Measurements from ENCODE around the gene FKBP1B.
"Not testable (repeated sequence)": the region's sequence is repeated elsewhere in the genome, so short reads cannot be mapped to it uniquely, and the experiment has no call there.

FKBP1B gene

DNA sequence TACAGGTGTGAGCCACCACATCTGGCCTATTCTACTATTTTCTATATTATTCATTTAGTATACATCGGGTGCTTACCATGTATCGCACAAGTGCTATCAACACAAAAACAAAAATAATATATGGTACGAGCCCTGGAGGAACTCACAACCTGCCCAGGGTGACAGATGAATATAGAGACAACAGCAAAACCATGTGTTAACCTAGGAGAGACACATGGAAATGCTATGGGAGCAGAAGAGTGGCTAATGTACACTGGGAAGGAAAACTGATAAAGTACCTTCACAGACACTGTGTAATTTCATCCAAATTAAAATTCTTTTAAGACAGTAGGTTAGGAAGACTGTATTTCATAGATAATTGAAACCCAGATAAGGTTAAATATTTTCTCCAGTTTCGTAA lies 22.7 kb downstream of the FKBP1B start:
- DNase-seq, result no peak

DNA sequence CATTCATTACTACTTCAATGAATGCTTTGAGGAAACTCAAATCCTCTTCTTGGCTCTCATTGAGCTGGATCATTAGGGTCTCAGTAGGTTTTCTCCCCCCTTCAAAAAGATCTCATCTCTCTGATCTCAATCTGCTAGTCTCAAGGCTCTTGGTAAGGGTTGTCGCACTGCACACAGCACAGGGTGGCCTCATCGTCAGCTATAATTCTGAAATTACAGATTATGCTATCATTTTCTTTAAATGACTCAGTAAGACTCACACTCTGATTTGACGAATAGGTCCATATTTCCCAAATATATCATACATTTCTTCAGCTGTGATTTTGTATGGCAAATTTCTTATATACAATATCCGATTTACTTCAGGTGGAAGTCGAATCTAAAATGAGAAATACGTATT lies 24.3 kb downstream of the FKBP1B start:
- DNase-seq, result no peak

DNA sequence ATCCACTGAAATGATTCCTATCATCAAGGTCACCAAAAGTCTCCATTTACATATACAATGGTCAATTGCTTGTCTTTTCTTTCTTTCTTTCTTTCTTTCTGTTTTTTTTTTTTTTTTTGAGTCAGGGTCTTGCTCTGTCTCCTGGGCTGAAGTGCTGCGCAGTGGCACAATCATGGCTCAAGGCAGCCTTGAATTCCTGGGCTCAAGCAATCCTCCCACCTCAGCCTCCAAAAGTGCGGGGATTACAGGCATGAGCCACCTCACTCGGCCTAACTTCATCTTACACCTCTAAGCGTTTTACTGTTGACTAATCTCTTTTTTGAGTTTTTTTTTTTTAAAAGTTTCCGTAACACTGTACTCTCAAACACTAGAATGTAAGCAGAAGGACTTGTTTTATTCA lies 25.7 kb downstream of the FKBP1B start:
- DNase-seq, result no peak

DNA sequence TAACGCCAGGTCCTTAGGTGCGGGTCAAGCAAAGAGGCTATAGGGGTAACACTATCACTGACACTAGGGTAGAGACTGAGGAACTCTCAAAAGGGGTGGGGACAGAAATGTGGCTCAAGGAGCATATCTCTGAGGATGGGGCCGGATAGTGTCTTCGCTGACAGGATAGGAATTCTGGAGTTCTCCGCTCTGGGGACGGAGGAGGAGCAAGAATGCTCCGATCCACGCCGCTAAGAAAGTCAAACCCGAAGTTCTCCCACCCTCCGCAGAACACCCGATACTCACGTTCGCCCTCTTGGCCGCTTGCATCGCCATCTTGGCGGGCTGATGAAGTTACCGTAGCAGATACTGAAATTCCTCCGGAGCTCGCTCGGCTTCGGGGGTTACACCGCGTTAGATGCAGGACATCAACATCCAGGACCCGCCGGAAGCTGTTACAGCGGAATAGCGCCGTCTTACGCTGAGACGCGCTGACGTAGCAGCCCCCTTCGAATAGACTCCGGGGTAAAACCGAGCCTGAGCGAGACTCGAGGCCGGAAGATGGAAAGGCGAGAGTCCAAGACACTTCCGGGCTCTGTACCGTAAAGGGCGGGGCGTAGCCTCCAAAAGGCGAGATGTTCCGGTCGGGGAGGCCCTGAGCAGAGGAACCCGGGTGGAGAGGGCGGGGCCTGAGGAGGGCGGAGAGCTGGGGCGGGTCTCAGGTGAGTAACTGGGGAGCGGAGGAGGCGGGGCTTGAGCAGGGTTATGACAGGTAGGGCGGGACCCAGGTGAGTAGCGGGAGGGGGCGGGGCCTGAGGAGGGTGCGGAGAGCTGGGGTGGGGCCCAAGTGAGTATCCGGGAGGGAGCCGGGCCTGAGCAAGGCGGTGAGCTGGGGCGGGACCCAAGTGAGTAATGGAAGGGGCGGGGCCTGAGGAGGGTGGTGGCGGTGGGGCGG lies 26.6 kb downstream of the FKBP1B start, which contains the start of gene SF3B6:
Gene SF3B6, minus strand, starts transcription at position 412 of the 934 bp plus-strand sequence. Its CDS starts 97 bp downstream, at position 315.
- DNase-seq, result peak; percentile 99

DNA sequence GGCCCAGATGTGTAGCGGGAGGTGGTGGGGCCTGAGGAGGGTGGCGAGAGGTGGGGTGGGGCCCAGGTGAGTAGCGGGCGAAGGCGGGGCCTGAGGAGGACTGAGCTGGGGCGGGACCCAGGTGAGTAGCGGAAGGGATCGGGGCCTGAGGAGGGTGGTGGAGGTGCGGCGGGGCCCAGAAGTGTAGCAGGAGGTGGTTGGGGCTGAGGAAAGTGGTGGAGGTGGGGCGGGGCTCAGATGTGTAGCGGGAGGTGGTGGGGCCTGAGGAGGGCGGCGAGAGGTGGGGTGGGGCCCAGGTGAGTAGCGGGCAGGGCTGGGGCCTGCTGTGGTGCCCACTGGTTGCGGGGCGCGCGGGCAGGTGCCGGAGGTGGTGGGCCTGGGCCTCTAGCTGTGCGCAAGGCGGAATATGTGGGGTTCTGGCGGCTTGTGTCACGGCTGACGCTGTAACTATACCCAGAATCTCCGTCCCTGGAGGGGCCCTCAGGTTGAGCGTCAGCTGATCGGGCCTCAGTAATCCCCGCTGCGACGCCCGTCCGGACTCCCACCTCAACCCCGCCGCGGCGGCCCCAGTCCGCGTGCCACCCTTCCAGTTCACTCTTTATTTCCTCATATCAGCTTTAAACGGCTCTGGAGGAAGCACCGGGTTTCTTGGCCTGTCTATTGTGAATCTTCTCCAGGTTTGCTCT lies 27.5 kb downstream of the FKBP1B start:
- no peak for DNase-seq

DNA sequence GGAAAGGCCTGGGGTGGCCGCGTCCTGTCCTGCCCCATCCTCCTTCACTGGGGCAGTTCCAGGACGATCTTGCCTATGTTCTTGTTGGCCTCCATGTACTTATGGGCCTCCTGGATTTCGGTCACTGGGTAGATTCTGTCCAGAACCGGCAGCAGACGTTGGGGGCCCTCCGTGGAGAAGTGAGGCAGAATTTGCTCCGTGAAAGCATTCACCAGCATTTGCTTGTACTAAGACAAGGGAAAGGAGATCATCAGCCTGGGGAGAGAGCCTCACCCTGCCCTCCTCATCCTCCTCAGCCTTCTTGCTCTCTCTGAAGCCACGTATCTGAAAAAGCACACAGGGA lies 28.0 kb downstream of the FKBP1B start:
- no peak for DNase-seq

DNA sequence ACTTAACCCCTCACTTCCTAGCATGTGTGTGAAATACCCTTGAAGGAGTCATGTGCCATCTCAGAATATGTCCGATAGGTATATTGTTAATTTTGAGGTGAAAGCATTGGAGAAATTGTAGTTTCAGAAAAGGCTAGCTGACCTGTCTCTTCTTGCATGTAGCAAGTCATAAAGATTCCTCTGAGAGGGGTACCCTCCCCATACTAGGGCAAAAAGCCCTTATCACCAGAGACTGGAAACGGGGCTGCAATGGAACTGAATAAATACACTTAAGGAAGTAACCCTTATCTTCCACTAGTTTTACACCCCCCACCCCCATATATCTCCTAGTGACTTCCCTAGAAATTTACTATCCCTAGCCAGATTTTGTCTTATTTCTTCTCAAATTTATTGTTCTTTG lies 28.3 kb downstream of the FKBP1B start:
- DNase-seq, result no peak

DNA sequence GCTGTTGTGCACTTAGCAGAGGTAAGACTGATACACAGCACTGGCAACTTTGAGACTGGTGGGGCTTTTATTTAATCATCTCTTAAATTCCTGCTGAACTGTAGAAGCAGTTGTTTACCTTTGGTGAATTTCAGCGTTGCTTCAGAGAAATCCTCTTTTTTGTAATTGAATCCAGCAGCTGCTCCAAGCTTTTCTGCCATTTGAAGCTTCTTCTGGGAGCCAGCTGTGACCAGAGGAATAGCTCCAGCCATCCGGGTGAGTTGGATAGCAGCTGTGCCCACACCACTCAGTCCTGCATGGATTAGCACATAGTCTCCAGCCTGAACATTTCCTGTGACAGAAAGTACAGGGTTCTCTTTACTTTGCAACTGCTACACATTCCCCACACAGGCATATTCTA lies 31.2 kb downstream of the FKBP1B start:
- no peak for DNase-seq

DNA sequence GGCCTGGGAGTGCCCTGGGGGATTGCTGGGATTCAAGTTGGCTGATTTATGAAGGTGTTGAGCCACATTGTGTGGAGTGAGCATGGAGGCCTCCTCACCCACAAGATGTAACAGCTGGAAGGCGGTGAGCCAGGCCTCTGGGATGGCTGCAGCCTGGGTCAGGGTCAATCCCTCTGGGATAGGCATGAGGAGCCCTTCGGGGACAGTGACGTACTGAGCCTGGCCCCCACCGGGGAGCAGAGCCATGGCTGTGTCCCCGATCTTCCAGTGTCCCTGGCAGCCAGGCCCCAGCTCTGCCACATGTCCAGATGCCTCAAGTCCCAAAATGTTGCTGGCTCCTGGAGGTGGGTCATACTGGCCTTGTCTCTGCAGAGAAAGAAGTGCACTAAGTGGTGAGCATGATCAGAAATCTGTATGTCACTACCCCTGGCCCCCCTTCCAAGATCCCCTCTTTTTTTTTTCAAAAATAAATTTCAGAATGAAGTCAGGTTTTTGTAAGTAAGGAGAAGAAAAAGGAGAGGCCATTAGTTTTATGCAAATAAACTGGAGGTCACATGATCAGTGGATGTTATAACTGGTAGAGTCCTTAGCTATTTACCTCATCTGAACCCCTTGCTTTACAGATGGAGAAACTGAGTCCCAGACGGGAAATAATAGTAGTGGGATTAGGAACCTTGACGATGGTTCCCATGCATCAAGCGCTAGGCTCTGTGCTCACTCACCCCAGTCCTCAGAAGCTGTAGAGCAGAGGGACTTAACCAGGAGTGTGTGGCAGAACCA lies 33.4 kb downstream of the FKBP1B start:
- DNase-seq, result no peak

DNA sequence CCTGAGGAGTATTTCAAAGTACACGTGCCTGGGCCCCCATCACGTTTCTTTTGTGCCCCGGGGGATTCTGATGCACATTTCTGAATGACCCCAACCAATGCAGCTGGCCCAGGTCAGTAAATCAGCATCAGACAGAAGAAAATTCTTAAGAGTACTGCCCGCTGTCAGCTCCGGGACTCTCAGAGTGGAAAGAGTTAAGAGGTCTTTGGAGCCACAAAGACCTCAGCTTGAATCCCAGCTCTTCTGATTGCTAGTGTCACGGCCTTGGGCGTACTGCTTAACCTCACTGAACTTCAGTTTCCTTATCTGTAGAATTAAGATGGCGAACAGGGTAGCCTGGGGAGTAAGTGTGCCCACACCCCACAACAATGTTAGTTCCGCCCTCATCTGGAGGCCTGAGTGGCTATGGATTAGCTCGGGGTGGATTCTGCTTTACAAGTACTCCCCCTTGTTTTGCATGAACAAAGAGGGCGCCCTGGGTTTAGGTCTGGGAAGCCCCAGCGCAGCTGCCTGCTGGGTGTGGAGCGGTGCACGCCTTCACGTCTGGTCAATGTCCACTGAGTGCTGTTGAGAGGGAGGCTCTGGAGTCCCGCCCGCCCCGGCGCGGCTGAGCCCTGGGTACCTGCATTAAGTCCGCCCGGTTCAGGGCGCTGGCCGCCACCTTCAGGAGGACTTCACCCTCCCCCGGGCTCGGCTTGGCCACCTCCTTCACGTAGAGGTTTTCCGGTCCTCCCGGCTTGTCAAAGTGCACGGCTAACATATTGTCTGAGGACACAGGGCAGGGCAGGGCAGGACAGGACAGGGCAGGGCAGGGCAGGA lies 34.2 kb downstream of the FKBP1B start:
- DNase-seq, result no peak

DNA sequence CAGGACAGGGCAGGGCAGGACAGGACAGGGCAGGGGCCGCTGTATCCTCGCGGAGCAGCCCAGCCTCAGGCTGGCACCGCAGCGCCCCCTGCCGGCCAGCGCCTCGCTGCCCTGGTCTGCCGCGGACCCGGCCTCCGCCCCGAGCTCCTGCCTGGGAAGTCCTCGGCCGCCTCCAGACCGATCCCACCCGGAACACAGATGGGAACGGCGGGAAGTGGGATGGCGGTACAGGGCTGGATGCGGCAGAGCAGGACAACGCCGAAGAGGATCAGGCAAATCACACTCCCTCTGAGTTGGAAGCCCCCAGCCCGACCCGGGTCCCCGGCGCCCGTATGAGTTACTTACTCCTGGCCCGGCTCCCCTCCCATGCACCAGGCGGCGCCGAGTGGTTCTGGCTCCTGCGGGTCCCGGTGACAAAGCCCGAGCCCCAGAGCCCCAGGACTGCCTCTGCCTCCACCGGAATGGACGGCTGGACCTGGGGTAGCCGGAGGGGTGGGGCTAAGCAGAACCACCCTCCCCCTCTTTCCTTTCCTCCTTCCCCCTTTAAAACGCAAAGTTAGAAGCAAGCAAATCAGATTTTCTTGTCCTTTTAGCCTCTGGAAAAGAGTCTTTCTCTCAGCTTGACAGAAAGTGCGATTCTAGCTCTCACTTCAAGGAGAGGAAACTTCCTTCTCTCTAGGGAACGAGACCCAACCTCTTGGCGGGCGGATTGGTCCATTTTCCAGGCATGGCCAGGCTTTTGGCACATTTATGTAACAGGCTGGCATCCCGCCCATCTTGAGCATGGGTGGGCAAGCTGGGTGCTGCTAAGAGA lies 35.1 kb downstream of the FKBP1B start, which contains the start of gene TP53I3:
Gene TP53I3, minus strand, starts transcription at position 449 of the 814 bp plus-strand sequence. CDS start 508 bp downstream, outside the sequence.
- peak; percentile 71 for DNase-seq

DNA sequence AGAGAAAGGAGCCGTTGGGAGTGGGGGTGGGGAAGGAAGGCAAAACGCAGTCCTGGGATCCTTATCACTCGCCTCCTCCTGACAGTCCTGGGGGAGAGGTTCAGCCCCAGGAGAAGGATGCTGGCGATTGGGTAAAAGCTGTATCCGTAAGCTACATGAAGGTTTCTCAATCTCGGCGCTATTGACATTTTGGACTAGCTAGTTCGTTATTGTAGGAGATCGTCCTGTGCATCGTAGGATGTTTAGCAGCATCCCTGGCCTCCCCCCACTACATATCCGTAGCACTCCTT lies 35.6 kb downstream of the FKBP1B start:
- DNase-seq, result no peak

DNA sequence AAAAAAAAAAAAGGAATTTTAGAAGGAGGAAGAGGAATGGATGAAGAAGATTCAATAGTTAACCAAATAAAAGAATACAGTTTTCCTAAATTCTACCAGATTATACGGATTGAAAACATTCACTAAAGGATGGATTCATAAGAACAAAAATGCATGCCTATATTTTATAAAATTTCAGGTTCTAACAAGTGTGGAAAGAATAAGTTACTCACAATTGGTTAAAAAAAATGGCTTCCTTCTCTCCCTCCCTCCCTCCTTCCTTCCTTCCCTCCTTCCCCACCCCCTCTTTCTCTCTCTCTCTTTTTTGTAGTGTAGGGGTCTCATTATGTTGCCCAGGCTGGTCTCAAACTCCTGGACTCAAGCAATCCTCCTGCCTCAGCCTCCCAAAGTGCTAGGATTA lies 36.7 kb downstream of the FKBP1B start:
- DNase-seq, result no peak

DNA sequence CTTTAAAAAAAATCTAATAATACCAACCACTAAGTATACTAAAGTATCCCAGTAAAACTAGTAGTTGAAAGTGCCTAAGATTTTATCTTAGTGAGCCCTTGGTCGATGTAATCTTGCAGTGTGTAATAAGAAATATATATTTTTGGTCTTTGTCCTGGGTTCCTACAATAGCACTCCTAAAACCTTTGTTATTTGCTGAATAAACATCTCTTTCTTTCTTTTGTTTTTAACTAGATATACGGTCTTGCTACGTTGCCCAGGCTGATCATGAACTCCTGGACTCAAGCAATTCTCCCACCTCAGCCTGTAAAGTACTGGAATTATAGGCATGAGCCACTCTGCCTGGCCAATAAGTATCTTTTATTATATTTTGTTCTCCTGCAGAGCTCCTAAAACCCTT lies 37.5 kb downstream of the FKBP1B start:
- no peak for DNase-seq

DNA sequence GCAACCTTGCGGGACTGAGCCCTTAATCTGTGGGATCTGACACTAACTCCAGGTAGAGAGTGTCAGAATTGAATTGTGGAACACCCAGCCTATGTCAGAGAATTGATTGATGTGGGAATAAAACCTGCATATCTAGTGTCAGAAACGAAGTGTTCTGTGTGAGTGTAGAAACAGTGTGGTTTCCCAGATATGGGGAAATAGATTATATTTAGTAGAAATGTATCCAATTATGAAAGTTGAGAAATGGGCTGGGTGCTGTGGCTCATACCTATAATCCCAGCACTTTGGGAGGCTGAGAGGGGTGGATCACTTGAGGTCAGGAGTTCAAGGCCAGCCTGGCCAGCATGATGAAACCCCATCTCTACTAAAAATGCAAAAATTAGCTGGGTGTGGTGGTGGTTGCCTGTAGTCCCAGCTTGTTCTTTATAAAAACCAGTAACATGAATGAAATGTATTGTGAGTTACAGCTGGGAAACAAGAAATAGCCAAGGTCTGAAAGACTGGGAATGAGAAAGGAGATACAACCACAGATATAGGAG lies 39.3 kb downstream of the FKBP1B start:
- no peak for DNase-seq

DNA sequence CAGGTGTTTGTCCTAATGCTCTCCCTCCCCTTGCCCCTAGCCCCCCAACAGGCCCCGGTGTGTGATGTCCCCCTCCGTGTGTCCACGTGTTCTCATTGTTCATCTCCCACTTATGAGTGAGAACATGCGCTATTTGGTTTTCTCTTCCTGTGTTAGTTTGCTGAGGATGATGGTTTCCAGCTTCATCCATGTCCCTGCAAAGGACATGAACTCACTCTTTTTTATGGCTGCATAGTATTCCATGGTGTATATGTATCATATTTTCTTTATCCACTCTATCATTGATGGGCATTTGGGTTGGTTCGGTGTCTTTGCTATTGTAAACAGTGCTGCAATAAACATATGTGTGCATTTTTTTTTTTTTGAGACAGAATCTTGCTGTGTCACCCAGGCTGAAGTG lies 43.7 kb downstream of the FKBP1B start:
- DNase-seq, result not testable (repeated sequence)

DNA sequence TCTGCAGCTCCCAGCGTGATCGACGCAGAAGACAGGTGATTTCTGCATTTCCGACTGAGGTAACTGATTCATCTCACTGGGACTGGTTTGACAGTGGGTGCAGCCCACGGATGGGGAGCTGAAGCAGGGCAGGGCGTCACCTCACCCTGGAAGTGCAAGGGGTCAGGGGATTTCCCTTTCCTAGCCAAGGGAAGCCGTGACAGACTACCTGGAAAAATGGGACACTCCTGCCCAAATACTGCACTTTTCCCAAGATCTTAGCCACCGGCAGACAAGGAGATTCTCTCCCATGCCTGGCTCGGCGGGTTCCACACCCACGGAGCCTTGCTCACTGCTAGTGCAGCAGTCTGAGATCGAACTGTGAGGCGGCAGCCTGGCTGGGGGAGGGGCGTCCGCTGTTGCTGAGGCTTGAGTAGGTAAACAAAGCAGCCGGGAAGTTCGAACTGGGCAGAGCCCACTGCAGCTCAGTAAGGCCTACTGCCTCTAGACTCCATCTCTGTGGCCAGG lies 45.7 kb downstream of the FKBP1B start:
- DNase-seq, result not testable (repeated sequence)

DNA sequence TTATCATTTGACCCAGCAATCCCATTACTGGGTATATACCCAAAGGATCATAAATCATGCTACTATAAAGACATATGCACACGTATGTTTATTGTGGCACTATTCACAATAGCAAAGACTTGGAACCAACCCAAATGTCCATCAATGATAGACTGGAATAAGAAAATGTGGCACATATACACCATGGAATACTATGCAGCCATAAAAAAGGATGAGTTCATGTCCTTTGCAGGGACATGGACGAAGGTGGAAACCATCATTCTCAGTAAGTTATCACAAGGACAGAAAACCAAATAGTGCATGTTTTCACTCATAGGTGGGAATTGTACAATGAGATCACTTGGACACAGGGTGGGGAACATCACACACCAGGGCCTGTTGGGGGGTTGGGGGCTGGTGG lies 51.2 kb downstream of the FKBP1B start:
- DNase-seq, result not testable (repeated sequence)

DNA sequence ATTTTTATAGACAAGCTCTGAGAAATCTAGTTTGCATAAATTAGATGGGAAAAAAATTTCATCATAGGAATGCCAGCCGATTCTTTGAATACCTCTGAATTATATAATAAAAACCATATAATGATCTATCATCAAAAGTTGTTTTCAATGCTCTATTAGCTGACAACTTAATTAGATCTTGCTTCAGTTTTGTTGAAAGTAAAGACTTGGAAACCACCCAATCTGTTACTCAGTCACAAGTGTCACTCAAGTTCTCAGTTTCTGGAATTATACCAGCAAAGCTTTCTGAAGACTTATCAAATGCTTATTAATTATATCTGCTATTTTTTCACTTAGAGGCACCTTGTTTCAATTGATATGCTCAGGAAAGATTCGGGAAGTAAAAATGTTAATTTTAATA lies 52.5 kb downstream of the FKBP1B start:
- DNase-seq, result no peak

DNA sequence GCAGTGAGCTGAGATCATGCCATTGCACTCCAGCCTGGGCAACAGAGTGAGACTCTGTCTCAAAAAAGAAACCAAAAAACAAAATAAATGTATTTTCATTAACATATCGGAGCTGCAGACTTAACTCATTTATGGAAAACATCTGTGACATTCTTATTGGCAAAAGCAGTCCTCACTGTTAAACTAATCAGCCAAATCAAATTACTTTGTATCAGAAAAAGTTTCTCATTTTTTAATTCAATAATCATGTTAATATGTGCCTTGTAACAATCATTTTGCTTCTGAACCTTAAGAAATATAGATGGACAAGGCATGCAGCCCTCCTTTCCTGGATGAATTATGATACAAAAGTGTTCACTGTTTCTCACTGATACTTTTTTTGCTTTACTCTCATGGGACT lies 53.1 kb downstream of the FKBP1B start:
- no peak for DNase-seq

DNA sequence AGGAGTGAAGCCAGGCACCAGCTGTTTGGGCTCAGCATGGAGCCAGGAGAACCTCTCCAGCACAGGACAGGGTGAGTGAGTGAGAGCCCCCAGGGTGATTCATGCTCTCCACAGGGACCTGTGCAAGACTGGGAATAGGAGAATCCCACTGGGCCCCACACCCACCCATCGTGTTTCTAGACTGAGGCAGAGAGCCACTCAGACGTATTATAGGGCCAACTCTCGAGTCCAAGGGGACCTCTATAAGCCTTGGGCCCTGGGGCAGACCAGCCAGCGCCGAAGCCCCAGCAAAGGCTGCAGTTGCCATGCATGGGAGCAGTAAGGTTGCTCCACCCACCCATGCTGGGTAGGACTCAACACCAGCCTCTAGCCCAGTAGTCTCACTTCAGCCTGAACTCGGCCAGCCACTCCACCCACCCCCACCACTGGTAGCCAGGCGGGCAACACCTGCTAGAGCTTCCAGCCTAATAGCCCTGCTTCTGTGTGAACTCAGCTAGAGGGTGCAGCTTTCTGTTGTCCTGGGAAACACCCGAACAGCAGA lies 54.6 kb downstream of the FKBP1B start:
- no peak for DNase-seq
